ENCODE data around the gene CRHR2. TPM values are rescaled to one million over a fixed set of nuclear protein-coding genes. Genes with fewer than 3 reads are reported as not detected.

CRHR2 gene
- total and polyA plus RNA-seq, 2 donors (not counting 1 experiment from before 2014, with no cell fraction given) = not detected

DNA sequence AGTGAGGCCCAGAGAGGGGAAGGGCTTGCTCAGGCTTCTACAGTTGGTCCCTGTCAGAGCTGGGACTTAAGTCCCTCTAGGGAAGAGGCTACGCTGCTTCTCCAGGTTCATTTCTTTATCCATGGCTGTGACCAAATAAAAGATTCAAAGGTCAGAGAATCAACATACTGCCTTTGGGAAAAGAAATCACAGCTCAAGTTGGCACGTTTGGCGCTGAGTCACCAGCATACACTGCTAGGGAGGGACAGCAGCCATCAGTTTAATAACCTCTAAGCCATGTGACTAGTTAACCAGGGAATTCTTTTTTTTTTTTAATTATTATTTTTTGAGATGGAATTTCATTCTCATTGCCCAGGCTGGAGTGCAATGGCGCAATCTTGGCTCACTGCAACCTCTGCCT lies 28.4 kb upstream of the CRHR2 start:
- no peak for DNase-seq (ENCODE audit: low read depth in 2 of 2)
- Histone ChIP-seq H3K27me3 (ENCODE audit: control insufficient read depth, insufficient read depth, low read length) (no peaks in the 10 kb centered on the region), H3K4me1 (ENCODE audit: control insufficient read depth, extremely low read depth, insufficient read depth, low read length) (no peaks in the 10 kb centered on the region), H2AFZ (ENCODE audit: low read length) (no peak overlapping the region), H3K4me3 (replicated peaks in 1 of 4; ENCODE audit: control extremely low read depth in 1 of 4, insufficient read depth in 1 of 4, low read depth in 3 of 4, low read length in 4 of 4) (no peak overlapping the region), H3K27ac (ENCODE audit: insufficient read depth, low read length) (no peak overlapping the region), H3K36me3 (ENCODE audit: control insufficient read depth, insufficient read depth, low read length) (no peaks in the 10 kb centered on the region), H3K79me2 (ENCODE audit: control insufficient read depth, insufficient read depth, low read length) (no peaks in the 10 kb centered on the region), H3K4me2 (ENCODE audit: extremely low read depth, insufficient read depth, low read length) (no peak overlapping the region), H3K9ac (ENCODE audit: insufficient read depth, low read length) (no peak overlapping the region), H3K9me3 (ENCODE audit: control insufficient read depth, insufficient read depth, low read depth, low read length) (no peaks in the 10 kb centered on the region), H4K20me1 (ENCODE audit: control insufficient read depth, extremely low read depth, insufficient read depth, low read length) (no peaks in the 10 kb centered on the region)
- TF ChIP-seq EZH2 (IDR thresholded peaks at IDR 0.05; ENCODE audit: low read length, missing control alignments) (no peak), CTCF (conservative IDR thresholded peaks at IDR 0.05 in 1 of 2, IDR thresholded peaks at IDR 0.05 in 1 of 2; ENCODE audit: low read depth in 1 of 2, low read length in 2 of 2) (no peak)

DNA sequence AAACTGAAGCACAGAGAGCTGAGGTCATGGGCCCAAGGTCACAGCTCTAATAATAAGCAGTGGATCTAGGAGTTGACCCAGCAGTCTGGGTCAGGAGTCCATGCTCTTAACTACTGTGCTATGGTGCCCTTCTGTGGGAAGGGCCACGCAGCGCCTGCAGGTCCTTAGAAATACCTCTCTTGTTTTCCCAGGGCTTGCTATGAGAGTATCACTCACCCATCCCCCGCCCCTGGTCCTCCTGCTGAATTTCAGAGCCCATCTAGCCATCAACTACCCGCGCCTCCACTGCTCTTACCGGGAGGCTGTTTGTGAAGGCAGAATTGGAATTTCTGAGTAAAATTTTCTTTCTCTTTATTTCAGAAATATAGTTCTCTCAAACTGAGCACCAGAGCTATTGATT lies 27.3 kb upstream of the CRHR2 start:
- no peaks in the 10 kb centered on the region for H3K36me3 ChIP-seq (ENCODE audit: control insufficient read depth, insufficient read depth, low read length)
- no peaks in the 10 kb centered on the region for H3K79me2 ChIP-seq (ENCODE audit: control insufficient read depth, insufficient read depth, low read length)
- H4K20me1 ChIP-seq (ENCODE audit: control insufficient read depth, extremely low read depth, insufficient read depth, low read length) = no peaks in the 10 kb centered on the region
- DNase-seq (ENCODE audit: low read depth in 2 of 2) = no peak
- no peak overlapping the region for H2AFZ ChIP-seq (ENCODE audit: low read length)
- H3K27ac ChIP-seq (ENCODE audit: insufficient read depth, low read length) = no peak overlapping the region
- TF ChIP-seq EZH2 (IDR thresholded peaks at IDR 0.05; ENCODE audit: low read length, missing control alignments) (no peak), CTCF (conservative IDR thresholded peaks at IDR 0.05 in 1 of 2, IDR thresholded peaks at IDR 0.05 in 1 of 2; ENCODE audit: low read depth in 1 of 2, low read length in 2 of 2) (no peak)
- H3K27me3 ChIP-seq (ENCODE audit: control insufficient read depth, insufficient read depth, low read length) = no peaks in the 10 kb centered on the region
- no peaks in the 10 kb centered on the region for H3K4me1 ChIP-seq (ENCODE audit: control insufficient read depth, extremely low read depth, insufficient read depth, low read length)
- H3K9me3 ChIP-seq (ENCODE audit: control insufficient read depth, insufficient read depth, low read depth, low read length) = no peaks in the 10 kb centered on the region
- H3K4me3 ChIP-seq (replicated peaks in 1 of 4; ENCODE audit: control extremely low read depth in 1 of 4, insufficient read depth in 1 of 4, low read depth in 3 of 4, low read length in 4 of 4) = no peak overlapping the region
- no peak overlapping the region for H3K9ac ChIP-seq (ENCODE audit: insufficient read depth, low read length)
- no peak overlapping the region for H3K4me2 ChIP-seq (ENCODE audit: extremely low read depth, insufficient read depth, low read length)

DNA sequence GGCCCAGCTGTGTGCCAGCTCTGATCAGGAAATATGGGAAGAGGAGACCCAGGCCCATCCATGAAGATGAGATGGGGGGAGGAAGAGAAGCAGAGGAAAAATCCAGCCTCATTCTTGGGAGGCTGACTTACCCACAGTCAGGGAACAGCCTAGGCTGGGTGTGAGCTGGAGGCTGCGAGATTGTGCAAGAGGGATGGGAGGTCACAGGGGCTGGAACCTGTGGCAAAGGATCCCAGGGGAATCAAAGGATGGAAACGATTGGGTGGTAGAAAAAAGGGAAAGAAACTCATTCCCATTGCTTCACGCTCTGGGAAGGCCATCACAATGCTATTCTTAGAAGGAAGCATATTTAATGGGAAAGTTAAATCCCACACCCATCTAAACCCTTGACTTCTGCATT lies 26.7 kb upstream of the CRHR2 start:
- H3K4me3 ChIP-seq (replicated peaks in 1 of 4; ENCODE audit: control extremely low read depth in 1 of 4, insufficient read depth in 1 of 4, low read depth in 3 of 4, low read length in 4 of 4) = no peak overlapping the region
- no peaks in the 10 kb centered on the region for H3K9me3 ChIP-seq (ENCODE audit: control insufficient read depth, insufficient read depth, low read depth, low read length)
- TF ChIP-seq EZH2 (IDR thresholded peaks at IDR 0.05; ENCODE audit: low read length, missing control alignments) = no peak
- no peak for TF ChIP-seq CTCF (conservative IDR thresholded peaks at IDR 0.05 in 1 of 2, IDR thresholded peaks at IDR 0.05 in 1 of 2; ENCODE audit: low read depth in 1 of 2, low read length in 2 of 2)
- H3K9ac ChIP-seq (ENCODE audit: insufficient read depth, low read length) = no peak overlapping the region
- no peaks in the 10 kb centered on the region for H3K27me3 ChIP-seq (ENCODE audit: control insufficient read depth, insufficient read depth, low read length)
- H3K36me3 ChIP-seq (ENCODE audit: control insufficient read depth, insufficient read depth, low read length) = no peaks in the 10 kb centered on the region
- H3K4me2 ChIP-seq (ENCODE audit: extremely low read depth, insufficient read depth, low read length) = no peak overlapping the region
- no peaks in the 10 kb centered on the region for H3K4me1 ChIP-seq (ENCODE audit: control insufficient read depth, extremely low read depth, insufficient read depth, low read length)
- peak in 1 of 2 donors; percentile 6 for DNase-seq (ENCODE audit: low read depth in 2 of 2)
- H4K20me1 ChIP-seq (ENCODE audit: control insufficient read depth, extremely low read depth, insufficient read depth, low read length) = no peaks in the 10 kb centered on the region
- H2AFZ ChIP-seq (ENCODE audit: low read length) = no peak overlapping the region
- H3K27ac ChIP-seq (ENCODE audit: insufficient read depth, low read length) = no peak overlapping the region
- no peaks in the 10 kb centered on the region for H3K79me2 ChIP-seq (ENCODE audit: control insufficient read depth, insufficient read depth, low read length)

Data from fibroblast of lung (primary cell).